Esophagus (tissue), 2 donors: ENCODE measurements around the gene SIN3A. TPM values are rescaled to one million over a fixed set of nuclear protein-coding genes. Genes with fewer than 3 reads are reported as not detected.
"Not testable (repeated sequence)": the region's sequence is repeated elsewhere in the genome, so short reads cannot be mapped to it uniquely, and the experiment has no call there.

Experiments used
- H3K27ac ChIP-seq, 2 donors: one replicate each; pipeline ENCODE4 v1.5.1; 2013; ENCODE audit warnings: low read depth in 2 of 2, mild to moderate bottlenecking in 2 of 2, inconsistent platforms in 1 of 2, low read length in 1 of 2, moderate library complexity in 1 of 2
- H3K27me3 ChIP-seq, 2 donors: one replicate each; pipeline ENCODE4 v1.6.1; 2013; ENCODE audit warnings: low read length in 2 of 2, control low read depth in 1 of 2, mild to moderate bottlenecking in 1 of 2; ENCODE audit not compliant: insufficient read depth in 2 of 2, control insufficient read depth in 1 of 2
- H3K36me3 ChIP-seq, 2 donors: one replicate each; pipeline ENCODE4 v1.6.1; 2013; ENCODE audit warnings: low read length in 1 of 2; ENCODE audit not compliant: control insufficient read depth in 2 of 2, insufficient read depth in 2 of 2
- H3K4me1 ChIP-seq, 2 donors: one replicate each; pipeline ENCODE4 v1.6.1; 2013; ENCODE audit warnings: low read length in 1 of 2; ENCODE audit not compliant: control insufficient read depth in 2 of 2, insufficient read depth in 2 of 2
- H3K4me3 ChIP-seq, 2 donors: one replicate each; pipeline ENCODE4 v1.5.1; 2013; ENCODE audit warnings: low read length in 2 of 2, mild to moderate bottlenecking in 2 of 2, low read depth in 1 of 2, moderate library complexity in 1 of 2
- H3K9me3 ChIP-seq, 2 donors: one replicate each; pipeline ENCODE4 v1.6.1; 2013; ENCODE audit warnings: mild to moderate bottlenecking in 2 of 2, low read depth in 1 of 2, low read length in 1 of 2, moderate library complexity in 1 of 2; ENCODE audit not compliant: control insufficient read depth in 2 of 2, insufficient read depth in 1 of 2
- WGBS, 2 donors: extraction: QIAGEN DNeasy Blood & Tissue Kit; methylation state at CpG; one replicate each; pipeline ENCODE4 v1.1.7; 2013; 5-methylcytosine and 5-hydroxymethylcytosine counted together
- polyA plus RNA-seq, 2 donors: library from polyadenylated mRNA; stranded (reverse); fragments of 200-250 nt; gene quantifications; one replicate each; pipeline ENCODE4 v1.2.3, GENCODE V29; 2013
- donor health status: healthy with polysubstance abuse.
- donor health status: Bipolar disorder and iron deficiency.

SIN3A gene
- polyA plus RNA-seq, 2 donors: 7.2 to 10.4 TPM

GRCh38 chr15:75346796-75347221, 104.7 kb downstream of the SIN3A start, which contains the start of gene NEIL1:
TSS of gene NEIL1 (plus strand) at chr15:75347039. CDS start at chr15:75348906, 1,867 bp downstream.
- H3K9me3 ChIP-seq: no peaks in the 10 kb centered on the region
- peak within 1 kb of the TSS; percentile 47 to 60 for H3K27ac ChIP-seq
- WGBS, 2 donors: 17 to 19% methylated on average over 20 of the region's 20 CpGs
- H3K4me1 ChIP-seq: peaks cover 7 to 8% of the 10 kb centered on the region in 2 donors
- H3K27me3 ChIP-seq: no peaks in the 10 kb centered on the region
- H3K4me3 ChIP-seq: peak within 1 kb of the TSS; percentile 81 to 86
- H3K36me3 ChIP-seq: no peaks in the 10 kb centered on the region

GRCh38 chr15:75343953-75344352, 107.5 kb downstream of the SIN3A start:
- H3K36me3 ChIP-seq, H3K9me3 ChIP-seq, H3K27ac ChIP-seq, H3K4me1 ChIP-seq, H3K27me3 ChIP-seq, H3K4me3 ChIP-seq: not testable (repeated sequence)
- 46 to 48% methylated on average over 8 of the region's 8 CpGs for WGBS, 2 donors

GRCh38 chr15:75342221-75342620, 109.3 kb downstream of the SIN3A start:
- Histone ChIP-seq H3K4me1 (no peaks in the 10 kb centered on the region), H3K36me3 (peaks cover 0 to 10% of the 10 kb centered on the region in 2 donors), H3K27ac (no peak overlapping the region), H3K4me3 (no peak overlapping the region), H3K9me3 (no peaks in the 10 kb centered on the region), H3K27me3 (no peaks in the 10 kb centered on the region)
- 74 to 83% methylated on average over 6 of the region's 6 CpGs for WGBS, 2 donors

GRCh38 chr15:75339531-75340240, 111.8 kb downstream of the SIN3A start:
- Histone ChIP-seq H3K36me3 (peaks cover 0 to 10% of the 10 kb centered on the region in 2 donors), H3K27me3 (no peaks in the 10 kb centered on the region), H3K4me3 (no peak overlapping the region), H3K27ac (no peak overlapping the region), H3K9me3 (no peaks in the 10 kb centered on the region), H3K4me1 (peaks cover 0 to 4% of the 10 kb centered on the region in 2 donors)
- WGBS, 2 donors: 88% methylated on average over 13 of the region's 13 CpGs

GRCh38 chr15:75338661-75339240, 112.7 kb downstream of the SIN3A start:
- no peaks in the 10 kb centered on the region for H3K27me3 ChIP-seq
- no peak overlapping the region for H3K4me3 ChIP-seq
- peaks cover 0 to 4% of the 10 kb centered on the region in 2 donors for H3K4me1 ChIP-seq
- 85 to 86% methylated on average over 11 of the region's 11 CpGs for WGBS, 2 donors
- H3K27ac ChIP-seq: no peak overlapping the region
- H3K36me3 ChIP-seq: peaks cover 0 to 10% of the 10 kb centered on the region in 2 donors
- no peaks in the 10 kb centered on the region for H3K9me3 ChIP-seq

- peak within 1 kb of the TSS in 1 of 2 donors; percentile 80 for H3K27ac ChIP-seq
Measured at GRCh38 chr15:75335705-75336355, 115.7 kb downstream of the SIN3A start, which contains the start of gene COMMD4. TSS of gene COMMD4 (plus strand) at chr15:75336063. CDS start at chr15:75336090, 27 bp downstream.

GRCh38 chr15:75335313-75335704, 116.2 kb downstream of the SIN3A start:
- no peak overlapping the region for H3K27ac ChIP-seq
- H3K27me3 ChIP-seq: no peaks in the 10 kb centered on the region
- WGBS, 2 donors: 38 to 41% methylated on average over 3 of the region's 3 CpGs
- H3K4me3 ChIP-seq: peak overlapping the region in 1 of 2 donors; percentile 78
- peaks cover 0 to 4% of the 10 kb centered on the region in 2 donors for H3K4me1 ChIP-seq
- H3K9me3 ChIP-seq: no peaks in the 10 kb centered on the region
- H3K36me3 ChIP-seq: peaks cover 0 to 10% of the 10 kb centered on the region in 2 donors

More at GRCh38 chr15:75335705-75336355, 115.7 kb downstream of the SIN3A start, which contains the start of gene COMMD4:
- Histone ChIP-seq H3K36me3 (peaks cover 0 to 10% of the 10 kb centered on the region in 2 donors), H3K27me3 (no peaks in the 10 kb centered on the region), H3K4me1 (peaks cover 0 to 4% of the 10 kb centered on the region in 2 donors), H3K9me3 (no peaks in the 10 kb centered on the region), H3K4me3 (peak within 1 kb of the TSS; percentile 60 to 78)
- 0 to 1% methylated on average over 42 of the region's 42 CpGs for WGBS, 2 donors

GRCh38 chr15:75333654-75334419, 117.7 kb downstream of the SIN3A start:
- H3K9me3 ChIP-seq, H3K27me3 ChIP-seq, H3K4me3 ChIP-seq, H3K36me3 ChIP-seq, H3K4me1 ChIP-seq, H3K27ac ChIP-seq: not testable (repeated sequence)
- WGBS, 2 donors: 87% methylated on average over 15 of the region's 15 CpGs

- not testable (repeated sequence) for H3K4me3 ChIP-seq, H3K36me3 ChIP-seq, H3K27ac ChIP-seq, H3K4me1 ChIP-seq, H3K9me3 ChIP-seq, H3K27me3 ChIP-seq
- WGBS, 2 donors: 70 to 76% methylated on average over 7 of the region's 7 CpGs
Measured at GRCh38 chr15:75332093-75332492, 119.4 kb downstream of the SIN3A start.
